ENCODE results near the gene OGFRL1.
"Not testable (repeated sequence)": the region's sequence is repeated elsewhere in the genome, so short reads cannot be mapped to it uniquely, and the experiment has no call there.

Gene OGFRL1

GRCh38 chr6:71288228-71289038, at the start of gene OGFRL1:
Gene OGFRL1, plus strand, starts transcription at chr6:71288811. Its CDS starts 126 bp downstream, at chr6:71288937.
- peak; percentile 86 for DNase-seq

GRCh38 chr6:71239694-71240093, 48.9 kb upstream of the OGFRL1 start:
- no peak for DNase-seq

DNA sequence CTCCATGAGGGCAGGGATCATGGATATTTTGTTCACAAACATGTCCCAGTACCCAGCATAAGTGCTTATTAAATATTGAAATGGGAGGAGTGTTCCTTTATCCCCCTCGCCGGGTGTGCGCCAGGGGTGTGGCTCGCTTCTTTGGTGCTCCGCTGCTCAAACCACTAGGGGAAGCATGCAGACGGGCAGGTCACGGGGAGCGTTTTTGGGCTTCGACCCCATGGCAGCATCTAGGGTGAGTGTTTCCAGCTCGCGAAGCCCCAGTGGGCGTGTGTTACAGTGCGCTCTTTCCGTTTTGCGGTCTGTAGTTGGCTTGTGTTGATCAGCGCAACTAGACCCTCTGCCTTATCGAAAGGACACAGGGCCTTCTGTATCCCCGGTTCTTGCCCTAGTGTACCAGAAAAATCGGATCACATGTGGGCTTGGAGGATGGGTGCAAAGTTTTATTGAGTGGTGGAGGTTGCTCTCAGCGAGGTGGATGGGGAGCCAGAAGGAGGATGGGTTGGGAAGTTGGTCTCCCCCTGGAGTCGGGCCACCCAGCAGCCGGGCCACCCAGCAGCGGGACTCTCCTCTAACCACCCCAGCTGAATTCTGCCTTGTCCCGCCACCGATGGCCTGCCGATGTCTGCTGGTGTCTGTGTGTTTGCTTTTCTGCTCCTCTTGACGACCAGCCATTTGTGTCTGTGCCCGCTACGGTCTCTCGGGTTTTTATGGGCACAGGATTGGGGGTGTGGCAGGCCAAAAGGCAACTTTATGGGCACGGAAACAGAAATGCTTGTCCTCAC, 43.2 kb upstream of the OGFRL1 start:
- no peak for DNase-seq

- no peak for DNase-seq
Measured at GRCh38 chr6:71246596-71246995, 42.0 kb upstream of the OGFRL1 start.

DNA sequence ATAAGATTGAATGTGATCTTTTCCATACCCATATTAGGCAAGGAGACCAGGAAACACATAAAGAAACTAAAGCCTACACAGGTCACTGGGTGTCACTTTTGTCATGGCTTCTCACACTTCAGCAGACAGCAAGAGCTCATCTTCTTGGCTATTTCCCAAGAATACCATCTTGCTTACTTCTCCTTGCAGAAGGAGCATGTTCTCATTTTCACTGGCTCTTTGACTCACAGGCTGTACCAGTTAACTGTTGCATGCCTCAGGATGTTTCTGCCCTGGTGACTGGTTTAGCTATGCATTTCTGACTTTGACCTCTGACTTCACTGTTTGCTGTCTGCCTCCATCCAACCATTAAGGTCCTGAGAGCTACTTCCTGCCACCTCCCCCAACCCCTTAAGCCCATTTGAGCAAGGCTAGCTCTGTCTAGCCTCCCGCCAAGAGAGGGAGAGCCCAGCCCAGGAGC, 40.3 kb upstream of the OGFRL1 start:
- peak; percentile 57 for DNase-seq

GRCh38 chr6:71248878-71249544, 39.6 kb upstream of the OGFRL1 start:
- no peak for DNase-seq

DNA sequence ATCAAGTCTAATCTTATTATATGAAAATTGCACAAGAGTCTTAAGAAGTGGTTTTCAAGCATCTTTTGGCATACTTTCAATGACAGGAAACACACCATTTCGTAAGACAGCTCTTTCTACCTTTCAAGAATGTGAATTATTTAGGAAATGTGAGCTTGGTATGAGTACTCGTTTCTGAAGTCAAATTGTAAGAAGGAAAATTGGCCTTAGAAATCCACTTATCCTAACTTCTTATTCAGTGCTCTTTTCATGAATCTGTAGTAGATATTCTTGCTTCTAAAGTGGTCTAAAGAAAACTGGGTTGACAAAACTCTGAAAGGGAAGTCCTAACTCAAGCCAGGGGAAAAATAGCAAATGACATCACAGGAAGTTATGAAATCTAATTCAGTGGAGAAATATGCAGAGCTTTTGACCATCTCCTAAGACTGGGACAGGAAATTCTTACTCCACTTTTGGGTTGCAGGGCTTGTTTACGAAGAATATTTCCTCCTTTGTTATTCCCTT, 38.5 kb upstream of the OGFRL1 start:
- no peak for DNase-seq

DNA sequence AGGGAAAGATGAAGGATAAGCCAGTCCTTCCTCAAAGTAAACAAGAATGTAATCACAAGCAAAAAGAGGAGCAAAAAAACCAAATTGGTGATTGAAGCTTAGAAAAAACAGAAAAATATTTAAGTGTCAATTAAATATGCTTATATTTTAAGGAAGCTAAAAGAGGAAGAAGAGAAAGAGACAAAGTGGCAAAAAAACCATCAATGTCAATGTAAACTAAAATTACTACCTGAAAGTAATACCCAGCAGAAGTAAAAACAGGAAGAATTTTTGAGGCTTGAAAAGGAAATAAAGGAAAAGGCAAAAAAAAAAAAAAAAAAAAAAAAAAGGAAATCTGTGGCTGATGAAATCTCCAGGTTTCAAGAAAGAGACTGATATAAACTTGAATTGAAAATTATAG, 36.2 kb upstream of the OGFRL1 start:
- DNase-seq = no peak

DNA sequence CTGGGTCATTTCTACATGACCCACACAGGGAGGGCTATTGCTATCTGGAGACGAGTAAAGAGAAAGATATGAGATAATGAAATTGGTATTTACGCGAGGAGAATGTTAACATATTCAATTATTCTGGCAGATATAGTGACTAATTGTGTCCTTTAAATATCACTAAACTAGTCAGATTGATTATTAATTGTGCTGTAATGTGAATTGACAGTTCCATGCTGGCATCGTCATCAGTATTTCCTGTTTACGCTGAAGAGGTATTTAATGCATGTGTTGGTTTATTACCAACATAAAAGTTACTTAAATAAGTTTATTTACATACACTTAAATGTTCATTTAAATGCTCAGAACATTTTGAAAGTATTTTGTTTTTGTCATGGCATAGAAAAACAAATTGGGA, 35.7 kb upstream of the OGFRL1 start:
- no peak for DNase-seq

DNA sequence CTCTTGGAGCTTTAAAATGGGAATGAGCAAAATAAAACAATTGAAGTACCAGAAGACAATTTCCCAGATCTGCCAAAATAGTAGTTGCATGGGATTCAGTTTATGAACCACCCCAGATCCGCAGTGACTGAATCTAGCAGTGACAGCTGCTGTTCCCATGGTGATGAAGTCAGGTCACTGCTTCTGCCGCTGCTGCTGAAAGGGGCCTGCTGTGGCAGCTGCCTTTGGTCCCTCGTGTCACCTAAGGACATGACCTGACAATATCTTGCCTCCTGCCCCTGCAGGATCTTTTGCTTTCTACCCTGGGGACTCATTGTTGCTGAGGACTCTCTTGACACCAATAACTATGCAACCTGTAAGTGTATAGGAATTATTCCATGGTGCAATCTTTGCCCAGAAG, 34.3 kb upstream of the OGFRL1 start:
- DNase-seq = peak; percentile 87

- peak; percentile 60 for DNase-seq
Measured at GRCh38 chr6:71258078-71258866, 30.3 kb upstream of the OGFRL1 start.

DNA sequence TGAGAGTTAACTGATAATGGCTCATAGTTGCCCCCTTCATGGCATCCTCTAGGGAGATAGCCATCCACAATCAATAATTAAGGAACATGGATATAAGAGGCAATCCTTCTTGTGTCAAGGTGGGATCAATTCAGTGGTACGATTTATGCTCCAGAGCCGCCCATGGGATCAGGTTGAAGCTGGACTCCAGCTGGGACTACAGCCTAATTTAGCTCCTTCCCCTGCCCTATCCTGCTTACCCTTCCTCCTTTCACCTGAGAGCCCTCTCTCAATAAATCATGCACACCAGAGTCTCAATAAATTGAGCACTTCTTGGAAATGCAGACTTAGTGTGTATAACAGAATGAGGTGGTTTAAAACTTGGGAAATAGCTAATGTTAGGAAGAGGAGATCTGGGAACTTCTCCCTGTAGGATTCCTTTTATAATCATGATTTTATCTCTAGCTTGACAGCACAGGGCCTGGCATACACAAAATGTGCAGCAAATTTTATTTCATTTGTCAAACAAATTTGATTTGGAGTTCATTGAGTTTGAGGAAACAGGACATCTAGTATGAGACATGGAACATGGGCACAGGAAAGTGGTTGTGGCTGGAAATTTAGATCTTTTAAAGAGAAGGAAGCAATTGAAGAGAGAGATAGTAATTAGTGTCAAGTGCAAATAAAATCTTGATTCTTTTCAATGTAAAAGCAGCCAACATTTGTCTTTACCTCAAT, 28.6 kb upstream of the OGFRL1 start:
- DNase-seq = no peak

DNA sequence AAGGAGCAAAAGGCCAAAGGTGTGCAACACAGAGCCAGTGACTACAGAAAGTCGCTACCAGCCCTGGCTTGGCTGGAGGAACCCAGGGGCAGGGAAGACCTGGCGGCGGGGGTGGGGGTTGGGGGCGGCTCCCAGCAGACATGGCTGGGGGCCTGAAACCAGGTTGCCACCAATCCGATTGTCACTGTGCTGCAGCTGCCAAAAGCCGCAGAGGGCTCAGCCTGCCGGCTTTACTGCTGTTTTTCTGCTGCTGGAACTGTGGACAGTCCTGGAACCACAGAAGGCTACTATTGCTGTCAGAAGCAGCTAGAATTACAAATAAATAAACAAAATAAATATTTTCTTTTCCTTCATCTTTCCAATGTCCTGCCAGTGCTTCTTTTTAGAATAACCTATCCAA, 25.7 kb upstream of the OGFRL1 start:
- DNase-seq = no peak

- not testable (repeated sequence) for DNase-seq
Measured at GRCh38 chr6:71266392-71266791, 22.2 kb upstream of the OGFRL1 start.

DNA sequence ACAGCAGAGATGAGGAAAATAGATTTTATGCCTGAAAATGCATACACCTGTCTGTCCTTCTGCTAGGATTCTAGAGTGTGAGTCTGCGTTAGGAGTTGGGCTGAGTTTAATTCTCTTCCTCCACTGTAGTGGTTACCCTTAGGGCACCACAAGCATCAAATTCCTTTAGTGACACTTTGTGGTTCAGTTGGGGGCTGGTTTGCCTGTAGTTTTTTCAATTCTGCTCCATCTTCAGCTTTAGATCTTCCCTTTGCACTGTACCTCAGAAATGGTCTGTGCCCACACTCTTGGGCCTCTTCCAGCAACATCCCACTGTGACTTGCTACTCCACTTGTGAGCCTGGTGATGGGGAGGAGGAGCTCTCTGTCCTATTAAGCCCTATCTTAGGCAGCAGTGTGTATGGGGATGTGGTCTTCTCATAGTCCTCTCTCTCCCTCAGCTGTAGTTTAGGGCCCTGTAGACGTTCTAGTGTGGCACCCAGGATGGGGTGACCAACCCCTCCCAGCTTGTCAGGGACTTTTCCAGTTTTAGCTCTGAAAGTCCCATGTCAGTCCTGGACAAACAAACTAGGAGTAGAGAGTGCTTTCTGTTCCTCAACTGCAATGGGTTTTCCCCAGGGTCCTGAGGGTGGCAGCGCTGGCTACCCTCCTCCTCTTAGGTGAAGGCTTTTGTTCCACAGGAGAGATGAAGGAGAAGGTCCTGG, 19.7 kb upstream of the OGFRL1 start:
- DNase-seq = no peak

GRCh38 chr6:71277926-71278600, 10.5 kb upstream of the OGFRL1 start:
- no peak for DNase-seq

DNA sequence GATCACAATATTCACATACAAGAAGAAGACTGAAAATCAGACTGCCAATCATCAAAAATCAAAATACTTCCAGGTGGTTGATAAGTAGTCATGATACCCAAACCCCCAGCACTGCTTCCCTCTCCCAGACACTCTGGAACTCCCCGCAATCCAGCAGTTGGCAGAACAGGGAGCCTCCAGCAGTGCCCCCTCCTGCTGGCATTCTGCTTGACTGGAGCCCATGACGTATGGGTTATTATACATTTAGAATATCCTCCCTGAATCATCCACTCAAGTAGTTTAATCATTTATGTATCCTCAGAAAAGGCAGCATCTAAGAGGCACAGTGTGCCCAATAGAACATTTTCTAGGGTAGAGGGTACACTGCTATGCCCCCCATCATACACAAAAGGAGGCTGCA, 9.3 kb upstream of the OGFRL1 start:
- no peak for DNase-seq

GRCh38 chr6:71279740-71280139, 8.9 kb upstream of the OGFRL1 start:
- no peak for DNase-seq

DNA sequence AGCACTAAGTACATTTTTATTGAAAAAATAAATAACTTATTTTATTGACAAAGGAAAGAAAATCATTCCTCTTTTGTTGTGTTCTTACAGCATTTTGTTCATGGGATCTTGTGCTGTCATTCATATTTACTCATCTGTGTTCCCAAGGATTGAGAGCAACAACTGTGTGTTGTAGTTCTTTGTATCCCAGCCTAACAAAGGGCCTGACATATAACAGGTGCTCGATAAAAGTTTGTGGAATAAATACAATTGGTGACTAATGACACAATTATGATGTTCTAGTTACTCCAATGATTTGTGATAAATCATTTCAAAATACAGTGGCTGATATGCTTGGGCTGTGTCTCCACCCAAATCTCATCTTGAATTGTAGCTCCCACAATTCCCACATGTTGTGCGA, 7.9 kb upstream of the OGFRL1 start:
- DNase-seq = no peak

- no peak for DNase-seq
Measured at GRCh38 chr6:71284785-71285184, 3.8 kb upstream of the OGFRL1 start.

- no peak for DNase-seq
Measured at GRCh38 chr6:71287038-71287437, 1.6 kb upstream of the OGFRL1 start.

Data from eye (tissue), 1 donor.